ENCODE data around the gene SLC22A8. TPM values are rescaled to one million over a fixed set of nuclear protein-coding genes. Genes with fewer than 3 reads are reported as not detected.

SLC22A8 gene, protein sequence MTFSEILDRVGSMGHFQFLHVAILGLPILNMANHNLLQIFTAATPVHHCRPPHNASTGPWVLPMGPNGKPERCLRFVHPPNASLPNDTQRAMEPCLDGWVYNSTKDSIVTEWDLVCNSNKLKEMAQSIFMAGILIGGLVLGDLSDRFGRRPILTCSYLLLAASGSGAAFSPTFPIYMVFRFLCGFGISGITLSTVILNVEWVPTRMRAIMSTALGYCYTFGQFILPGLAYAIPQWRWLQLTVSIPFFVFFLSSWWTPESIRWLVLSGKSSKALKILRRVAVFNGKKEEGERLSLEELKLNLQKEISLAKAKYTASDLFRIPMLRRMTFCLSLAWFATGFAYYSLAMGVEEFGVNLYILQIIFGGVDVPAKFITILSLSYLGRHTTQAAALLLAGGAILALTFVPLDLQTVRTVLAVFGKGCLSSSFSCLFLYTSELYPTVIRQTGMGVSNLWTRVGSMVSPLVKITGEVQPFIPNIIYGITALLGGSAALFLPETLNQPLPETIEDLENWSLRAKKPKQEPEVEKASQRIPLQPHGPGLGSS
- total RNA-seq (2022; extraction: Qiagen RNA extraction) = not detected in 5 replicates

DNA sequence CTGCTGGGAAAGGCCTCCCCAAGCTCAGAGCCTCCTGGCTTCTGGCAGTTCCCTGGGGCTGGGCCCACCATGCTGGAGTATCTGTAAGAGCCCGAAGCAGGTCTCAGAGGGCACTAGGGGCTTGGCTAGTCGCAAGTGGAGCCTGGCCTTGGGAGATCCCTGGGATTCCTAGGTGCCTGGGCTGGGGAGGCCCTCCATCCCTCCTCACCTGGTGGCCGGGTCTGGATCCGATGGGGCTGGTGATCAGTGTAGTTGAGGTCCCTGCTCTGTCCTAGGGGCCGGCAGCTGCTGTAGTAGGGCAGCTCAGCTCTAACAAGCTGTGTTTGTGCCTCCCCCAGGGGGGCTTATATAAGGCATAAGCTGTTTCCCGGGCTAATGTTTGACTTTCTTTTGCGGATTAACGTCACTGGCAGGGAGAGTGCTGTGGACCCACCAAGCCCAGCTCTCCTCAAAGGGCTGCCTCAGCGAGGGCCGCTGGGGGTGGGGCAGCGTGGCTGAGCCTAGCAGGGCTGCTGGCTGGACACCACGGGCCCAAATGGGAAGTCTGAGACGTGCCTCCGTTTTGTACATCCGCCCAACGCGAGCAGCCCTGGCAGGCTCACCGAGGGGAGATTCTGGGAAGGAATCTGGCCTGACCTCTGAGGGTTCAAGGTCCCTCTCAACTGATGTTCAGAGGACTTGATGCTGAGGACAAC is at the start of gene SLC22A8:
TSS of gene SLC22A8 (minus strand) at position 321 of the 695 bp plus-strand sequence. CDS start 883 bp downstream, outside the sequence.

GRCh38 chr11:62984451-62984991 is 31.1 kb downstream of the SLC22A8 start, which contains the start of gene SLC22A6:
Gene SLC22A6, minus strand, starts transcription at chr11:62984967. Its CDS starts 277 bp downstream, at chr11:62984690.

Other genes with a start within 250 kb of the SLC22A8 start
- gene TAF6L, start 244.4 kb downstream of the SLC22A8 start, total RNA-seq (2022; extraction: Qiagen RNA extraction) = 12.2 to 15.7 TPM (median 14.0 TPM) in 5 replicates
- gene TMEM179B, start 228.4 kb downstream of the SLC22A8 start, total RNA-seq (2022; extraction: Qiagen RNA extraction) = 68.8 to 94.9 TPM (median 86.7 TPM) in 5 replicates
- gene TMEM223, start 223.8 kb downstream of the SLC22A8 start, total RNA-seq (2022; extraction: Qiagen RNA extraction) = 19.7 to 28.7 TPM (median 27.7 TPM) in 5 replicates
- gene NXF1, start 210.4 kb downstream of the SLC22A8 start, total RNA-seq (2022; extraction: Qiagen RNA extraction) = 38.7 to 55.4 TPM (median 50.7 TPM) in 5 replicates
- 19.5 to 24.9 TPM (median 23.9 TPM) in 5 replicates for gene STX5, start 183.8 kb downstream of the SLC22A8 start, total RNA-seq (2022; extraction: Qiagen RNA extraction)
- gene TEX54, start 183.0 kb downstream of the SLC22A8 start, total RNA-seq (2022; extraction: Qiagen RNA extraction) = not detected in 5 replicates
- 74.3 to 82.0 TPM (median 79.5 TPM) in 5 replicates for gene WDR74, start 176.3 kb downstream of the SLC22A8 start, total RNA-seq (2022; extraction: Qiagen RNA extraction)
- gene SLC3A2, start 134.9 kb downstream of the SLC22A8 start, total RNA-seq (2022; extraction: Qiagen RNA extraction) = 893 to 1,052 TPM (median 950 TPM) in 5 replicates
- gene CHRM1, start 94.5 kb downstream of the SLC22A8 start, total RNA-seq (2022; extraction: Qiagen RNA extraction) = 0.03 to 0.08 TPM (median 0.07 TPM) in 4 of 5 replicates, not detected in the other
- not detected in 5 replicates for gene SLC22A6, start 30.9 kb downstream of the SLC22A8 start, total RNA-seq (2022; extraction: Qiagen RNA extraction)
- gene SLC22A24, start 128.4 kb upstream of the SLC22A8 start, total RNA-seq (2022; extraction: Qiagen RNA extraction) = not detected in 5 replicates
- not detected in 5 replicates for gene SLC22A25, start 227.8 kb upstream of the SLC22A8 start, total RNA-seq (2022; extraction: Qiagen RNA extraction)

Data from A549 treated with AZD2906 at 1 μM for 4 hours (cell line).